Measurements from ENCODE around the gene PEX12. TPM values are rescaled to one million over a fixed set of nuclear protein-coding genes. Genes with fewer than 3 reads are reported as not detected.
"Not testable (repeated sequence)": the region's sequence is repeated elsewhere in the genome, so short reads cannot be mapped to it uniquely, and the experiment has no call there.

The PEX12 gene
- total and polyA plus RNA-seq, 12 donors: 4.2 to 18.5 (median 11.5) TPM

DNA sequence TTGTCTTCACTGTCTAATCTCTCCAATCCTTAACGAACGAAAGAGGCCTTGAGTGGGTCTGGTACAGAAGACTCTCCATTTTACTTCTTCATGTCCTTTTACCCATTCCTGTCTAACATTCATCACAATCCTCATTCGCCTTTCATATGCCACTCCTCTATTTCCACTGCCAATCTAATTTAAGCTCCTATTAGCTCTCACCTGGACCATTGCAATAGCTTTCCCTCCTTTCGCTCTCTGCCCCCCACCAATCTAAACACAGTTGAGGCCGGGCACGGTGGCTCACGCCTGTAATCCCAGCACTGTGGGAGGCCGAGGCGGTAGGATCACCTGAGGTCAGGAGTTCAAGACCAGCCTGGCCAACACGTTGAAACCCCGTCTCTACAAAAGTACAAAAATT is 11.4 kb downstream of the PEX12 start:
- Histone ChIP-seq H3K36me3 (replicated peaks in 1 of 2) (no peaks in the 10 kb centered on the region), H3K4me1 (replicated peaks in 1 of 2) (peaks cover 7 to 22% of the 10 kb centered on the region in 2 donors), H3K27me3 (no peaks in the 10 kb centered on the region), H3K27ac (no peak overlapping the region), H3K9me3 (replicated peaks in 1 of 3) (no peaks in the 10 kb centered on the region), H3K4me3 (peak overlapping the region in 1 of 4 donors; percentile 70)
- no peak for DNase-seq
- WGBS, 4 donors: 67 to 74% (median 69%) methylated on average over 11 of the region's 11 CpGs
- intact Hi-C loops (cut with DNase I): no loop called here
- TF ChIP-seq, protein P1, sequence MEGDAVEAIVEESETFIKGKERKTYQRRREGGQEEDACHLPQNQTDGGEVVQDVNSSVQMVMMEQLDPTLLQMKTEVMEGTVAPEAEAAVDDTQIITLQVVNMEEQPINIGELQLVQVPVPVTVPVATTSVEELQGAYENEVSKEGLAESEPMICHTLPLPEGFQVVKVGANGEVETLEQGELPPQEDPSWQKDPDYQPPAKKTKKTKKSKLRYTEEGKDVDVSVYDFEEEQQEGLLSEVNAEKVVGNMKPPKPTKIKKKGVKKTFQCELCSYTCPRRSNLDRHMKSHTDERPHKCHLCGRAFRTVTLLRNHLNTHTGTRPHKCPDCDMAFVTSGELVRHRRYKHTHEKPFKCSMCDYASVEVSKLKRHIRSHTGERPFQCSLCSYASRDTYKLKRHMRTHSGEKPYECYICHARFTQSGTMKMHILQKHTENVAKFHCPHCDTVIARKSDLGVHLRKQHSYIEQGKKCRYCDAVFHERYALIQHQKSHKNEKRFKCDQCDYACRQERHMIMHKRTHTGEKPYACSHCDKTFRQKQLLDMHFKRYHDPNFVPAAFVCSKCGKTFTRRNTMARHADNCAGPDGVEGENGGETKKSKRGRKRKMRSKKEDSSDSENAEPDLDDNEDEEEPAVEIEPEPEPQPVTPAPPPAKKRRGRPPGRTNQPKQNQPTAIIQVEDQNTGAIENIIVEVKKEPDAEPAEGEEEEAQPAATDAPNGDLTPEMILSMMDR (IDR thresholded peaks at IDR 0.05): no peak
- no peak for TF ChIP-seq POLR2A (IDR thresholded peaks at IDR 0.05)

DNA sequence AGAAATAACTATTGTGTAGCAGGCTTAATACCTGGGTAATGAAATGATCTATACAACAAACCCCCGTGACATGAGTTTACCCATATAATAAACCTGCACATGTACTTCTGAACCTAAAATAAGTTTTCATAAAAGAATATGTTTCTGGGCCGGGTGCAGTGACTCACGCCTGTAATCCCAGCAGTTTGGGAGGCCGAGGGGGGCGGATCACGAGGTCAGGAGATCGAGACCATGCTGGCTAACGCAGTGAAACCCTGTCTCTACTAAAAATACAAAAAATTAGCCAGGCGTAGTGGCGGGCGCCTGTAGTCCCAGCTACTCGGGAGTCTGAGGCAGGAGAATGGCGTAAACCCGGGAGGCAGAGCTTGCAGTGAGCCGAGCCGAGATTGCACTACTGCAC is 15.2 kb downstream of the PEX12 start:
- H3K27me3 ChIP-seq; H3K9me3 ChIP-seq (replicated peaks in 1 of 3); H3K36me3 ChIP-seq (replicated peaks in 1 of 2); intact Hi-C loops (cut with DNase I); DNase-seq; H3K27ac ChIP-seq; H3K4me3 ChIP-seq; H3K4me1 ChIP-seq (replicated peaks in 1 of 2): not testable (repeated sequence)
- 73 to 85% (median 78%) methylated on average over 12 to 16 of the region's 16 CpGs for WGBS, 4 donors

DNA sequence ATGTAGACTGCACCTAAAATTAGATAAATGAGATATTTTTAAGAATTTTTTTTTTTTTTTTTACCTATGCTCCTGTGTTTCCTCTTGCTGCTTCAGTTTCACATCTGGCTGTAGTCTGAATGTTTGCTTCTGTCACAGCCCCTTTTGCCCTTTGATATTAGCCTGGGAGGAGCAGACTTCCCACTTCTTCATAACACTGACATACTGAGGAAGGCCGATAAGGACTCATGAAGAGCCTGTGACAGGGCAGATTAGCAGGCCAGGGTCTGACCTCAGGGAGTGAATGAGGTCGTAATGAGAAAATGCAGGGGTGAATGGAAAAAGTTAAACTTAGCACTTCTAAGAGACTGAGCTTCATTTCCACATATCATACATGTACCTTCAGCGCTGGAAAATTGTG is 17.7 kb downstream of the PEX12 start, which contains the start of gene SLFN14:
Gene SLFN14, minus strand, starts transcription at position 117 of the 400 bp plus-strand sequence. CDS start 2,757 bp downstream, outside the sequence.
- H3K4me1 ChIP-seq (replicated peaks in 1 of 2): no peaks in the 10 kb centered on the region
- DNase-seq: no peak
- intact Hi-C loops (cut with DNase I): no loop called here
- no peak within 1 kb of the TSS for H3K4me3 ChIP-seq
- no peaks in the 10 kb centered on the region for H3K36me3 ChIP-seq (replicated peaks in 1 of 2)
- H3K27me3 ChIP-seq: peaks cover 5% of the 10 kb centered on the region
- no peak for TF ChIP-seq POLR2A (IDR thresholded peaks at IDR 0.05)
- TF ChIP-seq, protein P1 (IDR thresholded peaks at IDR 0.05): no peak
- H3K27ac ChIP-seq: no peak within 1 kb of the TSS
- H3K9me3 ChIP-seq (replicated peaks in 1 of 3): no peaks in the 10 kb centered on the region
- 47 to 64% (median 52%) methylated on average over 3 of the region's 3 CpGs for WGBS, 4 donors

DNA sequence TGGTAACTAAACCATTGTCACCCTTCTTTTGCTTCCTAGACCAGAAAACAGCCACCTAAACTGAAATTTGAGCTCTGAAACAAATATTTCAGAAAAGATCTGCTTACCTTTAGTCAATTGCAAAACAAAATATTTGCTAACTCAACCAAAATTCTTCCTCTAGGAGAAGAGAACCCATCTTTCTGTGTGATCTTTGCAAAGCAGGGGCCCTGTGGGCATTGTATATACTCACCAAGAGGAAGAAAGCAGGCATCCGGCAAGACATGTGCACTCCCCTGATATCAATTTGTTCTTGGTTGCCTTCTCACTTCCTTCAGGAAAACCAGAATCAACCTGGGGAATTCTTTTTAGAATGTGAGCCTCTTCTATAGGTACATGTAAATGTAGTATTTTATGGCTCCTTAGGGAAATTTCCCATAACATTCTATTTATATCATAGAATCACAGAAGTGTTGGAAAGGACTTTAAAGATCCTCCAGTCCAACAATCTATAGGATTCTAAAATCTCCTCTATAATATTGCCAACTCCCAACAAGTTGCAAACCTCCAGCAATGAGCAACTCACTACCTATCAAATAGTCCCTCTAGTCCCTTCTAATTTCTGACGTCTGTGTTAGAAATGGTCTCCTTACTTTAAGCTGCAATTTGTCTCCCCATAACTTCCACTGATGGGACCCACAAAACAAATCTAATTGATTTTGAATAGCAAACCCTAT is 18.7 kb downstream of the PEX12 start:
- WGBS, 4 donors: 36 to 65% (median 49%) methylated on average over 2 of the region's 2 CpGs
- intact Hi-C loops (cut with DNase I): no loop called here
- Histone ChIP-seq H3K9me3 (replicated peaks in 1 of 3) (no peaks in the 10 kb centered on the region), H3K27ac (no peak overlapping the region), H3K4me3 (no peak overlapping the region), H3K36me3 (replicated peaks in 1 of 2) (no peaks in the 10 kb centered on the region), H3K27me3 (peaks cover 5% of the 10 kb centered on the region), H3K4me1 (replicated peaks in 1 of 2) (no peaks in the 10 kb centered on the region)
- no peak for TF ChIP-seq POLR2A (IDR thresholded peaks at IDR 0.05)
- TF ChIP-seq, protein P1 (IDR thresholded peaks at IDR 0.05): no peak
- DNase-seq: no peak

DNA sequence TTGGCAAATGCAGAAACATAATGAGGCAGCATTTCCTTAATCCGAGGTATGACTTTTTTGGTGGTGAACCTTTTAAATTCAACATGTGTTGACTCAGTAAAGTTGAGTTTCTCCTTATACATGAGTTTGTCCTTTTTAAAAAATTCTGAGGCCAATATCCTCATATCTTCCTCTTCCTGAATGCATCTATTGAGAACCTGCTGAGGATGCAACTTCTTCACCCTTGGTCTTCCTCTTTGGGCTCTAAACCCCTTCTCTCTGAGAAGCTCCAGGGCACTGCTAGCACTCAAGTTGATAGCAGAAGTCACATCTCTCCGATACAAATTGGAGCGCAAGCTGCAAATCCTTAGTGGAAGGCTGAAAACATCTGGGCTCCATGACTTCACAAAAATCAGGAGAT is 21.0 kb downstream of the PEX12 start:
- no peaks in the 10 kb centered on the region for H3K9me3 ChIP-seq (replicated peaks in 1 of 3)
- H3K36me3 ChIP-seq (replicated peaks in 1 of 2): no peaks in the 10 kb centered on the region
- intact Hi-C loops (cut with DNase I): no loop called here
- H3K4me1 ChIP-seq (replicated peaks in 1 of 2): no peaks in the 10 kb centered on the region
- 65 to 84% (median 72%) methylated on average over 3 of the region's 3 CpGs for WGBS, 4 donors
- H3K4me3 ChIP-seq: no peak overlapping the region
- no peak overlapping the region for H3K27ac ChIP-seq
- no peak for DNase-seq
- TF ChIP-seq, protein P1 (IDR thresholded peaks at IDR 0.05): no peak
- TF ChIP-seq POLR2A (IDR thresholded peaks at IDR 0.05): no peak
- H3K27me3 ChIP-seq: peaks cover 5% of the 10 kb centered on the region

All from adrenal gland (tissue), 12 donors.